GM12873 (cell line): ENCODE results near the gene CDAN1.

Experiments
- TF ChIP-seq, protein P1 (sequence below): IDR thresholded peaks from 2 replicates; pipeline ENCODE4 v1.5.1; 2012; ENCODE audit warnings: low read depth, mild to moderate bottlenecking, moderate library complexity, low read length, control low read depth; ENCODE audit not compliant: insufficient read depth; ENCODE audit errors: missing control alignments

Gene CDAN1

DNA sequence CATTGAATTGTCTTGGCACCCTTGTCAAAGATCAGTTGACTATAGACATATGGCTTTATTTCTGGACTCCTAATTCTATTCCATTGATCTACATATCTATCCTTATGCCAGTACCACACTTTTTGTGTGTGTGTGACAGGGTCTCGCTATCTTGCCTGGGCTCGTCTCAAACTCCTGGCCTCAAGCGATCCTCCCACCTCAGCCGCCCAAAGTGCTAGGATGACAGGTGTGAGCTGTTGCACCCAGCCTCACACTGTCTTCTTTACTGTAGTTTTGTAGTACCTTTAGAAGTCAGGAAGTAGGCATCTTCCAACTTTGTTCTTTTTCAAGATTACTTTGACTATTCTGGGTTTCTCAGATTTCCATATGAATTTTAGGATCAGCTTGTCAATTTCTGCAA is 24.3 kb downstream of the CDAN1 start:
- TF ChIP-seq, protein P1, sequence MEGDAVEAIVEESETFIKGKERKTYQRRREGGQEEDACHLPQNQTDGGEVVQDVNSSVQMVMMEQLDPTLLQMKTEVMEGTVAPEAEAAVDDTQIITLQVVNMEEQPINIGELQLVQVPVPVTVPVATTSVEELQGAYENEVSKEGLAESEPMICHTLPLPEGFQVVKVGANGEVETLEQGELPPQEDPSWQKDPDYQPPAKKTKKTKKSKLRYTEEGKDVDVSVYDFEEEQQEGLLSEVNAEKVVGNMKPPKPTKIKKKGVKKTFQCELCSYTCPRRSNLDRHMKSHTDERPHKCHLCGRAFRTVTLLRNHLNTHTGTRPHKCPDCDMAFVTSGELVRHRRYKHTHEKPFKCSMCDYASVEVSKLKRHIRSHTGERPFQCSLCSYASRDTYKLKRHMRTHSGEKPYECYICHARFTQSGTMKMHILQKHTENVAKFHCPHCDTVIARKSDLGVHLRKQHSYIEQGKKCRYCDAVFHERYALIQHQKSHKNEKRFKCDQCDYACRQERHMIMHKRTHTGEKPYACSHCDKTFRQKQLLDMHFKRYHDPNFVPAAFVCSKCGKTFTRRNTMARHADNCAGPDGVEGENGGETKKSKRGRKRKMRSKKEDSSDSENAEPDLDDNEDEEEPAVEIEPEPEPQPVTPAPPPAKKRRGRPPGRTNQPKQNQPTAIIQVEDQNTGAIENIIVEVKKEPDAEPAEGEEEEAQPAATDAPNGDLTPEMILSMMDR = no peak

- TF ChIP-seq, protein P1 = no peak
These were observed 25.2 kb downstream of the CDAN1 start for GRCh38 chr15:42711746-42712145.

DNA sequence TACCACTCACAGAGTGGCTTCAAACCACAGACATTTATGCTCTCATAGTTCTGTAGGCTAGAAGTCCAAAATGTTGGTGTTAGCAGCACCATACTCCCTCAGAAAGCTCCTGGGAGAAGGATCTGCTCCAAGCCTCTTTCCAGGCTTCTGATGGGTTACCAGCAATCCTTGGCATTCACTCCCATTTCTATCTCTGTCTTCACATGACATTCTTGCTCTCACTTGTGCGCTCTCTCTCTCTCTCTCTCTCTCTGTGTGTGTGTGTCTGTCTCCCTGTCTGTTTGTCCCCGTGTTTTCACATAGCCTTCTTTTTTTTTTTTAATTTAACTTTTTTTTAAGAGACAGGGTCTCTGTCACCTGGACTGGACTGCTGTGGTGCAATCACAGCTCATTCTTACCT is 26.3 kb downstream of the CDAN1 start:
- TF ChIP-seq, protein P1 = no peak

DNA sequence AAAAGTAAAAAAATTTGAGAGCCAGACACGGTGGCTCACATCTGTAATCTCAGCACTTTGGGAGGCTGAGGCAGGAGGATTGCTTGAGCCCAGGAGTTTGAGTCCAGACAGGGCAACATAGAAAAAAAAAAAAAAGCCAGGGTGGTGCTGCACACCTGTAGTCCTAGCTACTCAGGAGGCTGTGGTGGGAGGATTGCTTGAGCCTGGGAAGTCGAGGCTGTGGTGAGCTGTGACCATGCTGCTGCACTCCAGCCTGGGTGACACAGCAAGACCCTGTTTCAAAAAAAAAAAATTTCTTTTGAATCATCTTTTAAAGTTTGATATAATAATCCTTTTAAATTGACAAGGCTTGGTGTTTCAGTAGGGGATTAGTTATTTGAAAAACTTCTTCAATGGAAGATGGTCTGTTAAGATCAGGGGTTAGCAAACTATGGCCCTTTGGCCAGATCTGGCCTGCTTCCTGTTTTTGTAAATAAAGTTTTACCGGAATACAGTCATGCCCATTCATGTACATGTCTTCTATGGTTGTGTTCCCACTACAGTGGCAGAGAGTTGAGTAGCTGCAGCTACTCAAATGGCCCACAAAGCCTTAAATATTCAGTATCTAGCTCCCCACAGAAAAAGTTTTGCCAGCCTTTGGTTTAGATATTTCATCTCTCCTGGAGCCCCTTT is 28.9 kb downstream of the CDAN1 start:
- TF ChIP-seq, protein P1 = no peak

GRCh38 chr15:42707068-42707467 is 29.9 kb downstream of the CDAN1 start:
- TF ChIP-seq, protein P1 = no peak

DNA sequence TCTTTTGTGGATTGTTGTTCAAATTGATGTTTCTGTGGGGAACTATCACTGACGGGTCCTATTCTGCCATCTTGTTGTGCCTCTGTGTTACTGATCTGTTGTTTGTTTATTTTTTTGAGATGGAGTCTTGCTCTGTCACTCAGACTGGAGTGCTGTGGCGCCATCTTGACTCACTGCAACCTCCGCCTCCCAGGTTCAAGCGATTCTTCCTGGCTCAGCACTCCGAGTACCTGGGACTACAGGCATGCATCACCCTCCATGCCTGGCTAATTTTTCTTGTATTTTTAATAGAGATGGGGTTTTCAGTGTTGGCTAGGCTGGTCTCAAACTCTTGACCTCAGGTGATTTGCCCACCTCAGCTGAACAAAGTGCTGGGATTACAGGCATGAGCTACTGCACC is 31.6 kb downstream of the CDAN1 start:
- TF ChIP-seq, protein P1 = no peak

DNA sequence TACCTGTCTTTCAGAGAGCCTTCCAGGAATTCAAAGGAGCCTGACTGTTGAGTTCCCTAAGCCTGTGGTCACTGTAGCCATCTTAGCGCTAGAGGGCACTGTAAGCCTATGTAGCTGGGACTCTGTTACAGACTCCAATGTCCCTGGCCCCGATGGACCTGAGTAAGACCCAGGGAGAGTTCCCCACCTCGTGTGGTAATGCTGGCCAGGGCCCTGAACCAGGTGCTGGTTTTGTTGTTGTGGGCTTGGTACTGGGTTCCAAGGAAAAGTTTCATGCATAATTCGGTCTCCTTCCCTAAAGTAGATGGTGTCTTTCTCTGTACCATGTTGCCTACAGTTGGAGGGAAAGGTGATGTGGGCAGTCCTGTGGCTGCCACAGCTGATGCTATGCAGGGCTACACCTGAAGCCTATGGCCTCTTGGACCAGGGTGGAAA is 32.4 kb downstream of the CDAN1 start:
- TF ChIP-seq, protein P1 = peak; percentile 91
